KMS-11 (cell line): ENCODE measurements around the gene PACSIN2.
"Not testable (repeated sequence)": the region's sequence is repeated elsewhere in the genome, so short reads cannot be mapped to it uniquely, and the experiment has no call there.

Experiments
- H2AFZ ChIP-seq: fragments of 200-600 bp; sonication (generic); 2 replicates; pipeline ENCODE4 v1.6.1; 2016; ENCODE audit warnings: antibody characterized with exemption, mixed run types, low read depth
- H3K27ac ChIP-seq: fragments of 200-600 bp; sonication (generic); 2 replicates; pipeline ENCODE4 v1.6.1; 2016; ENCODE audit warnings: mild to moderate bottlenecking, mixed run types
- H3K27me3 ChIP-seq: fragments of 200-600 bp; sonication (generic); 2 replicates; pipeline ENCODE4 v1.6.1; 2017; ENCODE audit warnings: mild to moderate bottlenecking, low read depth, mixed run types, moderate library complexity; ENCODE audit not compliant: insufficient read depth
- H3K36me3 ChIP-seq: fragments of 200-600 bp; sonication (generic); 2 replicates; pipeline ENCODE4 v1.6.1; 2017; ENCODE audit warnings: mild to moderate bottlenecking, mixed run types; ENCODE audit not compliant: insufficient read depth
- H3K4me1 ChIP-seq: fragments of 200-600 bp; sonication (generic); 2 replicates; pipeline ENCODE4 v1.6.1; 2016; ENCODE audit warnings: mild to moderate bottlenecking, low read depth, mixed run types; ENCODE audit not compliant: poor library complexity, severe bottlenecking
- H3K4me2 ChIP-seq: fragments of 200-600 bp; sonication (generic); 2 replicates; pipeline ENCODE4 v1.7.0; 2016; ENCODE audit warnings: mild to moderate bottlenecking, mixed run types
- H3K4me3 ChIP-seq: fragments of 200-600 bp; sonication (generic); IDR thresholded peaks from 2 replicates; pipeline ENCODE4 v1.6.1; 2017; ENCODE audit warnings: low read depth, low read length, mixed read lengths; ENCODE audit not compliant: insufficient read depth
- H3K79me2 ChIP-seq: fragments of 200-600 bp; sonication (generic); 2 replicates; pipeline ENCODE4 v1.6.1; 2016; ENCODE audit warnings: low read depth, mixed run types; ENCODE audit not compliant: insufficient read depth
- H3K9ac ChIP-seq: fragments of 200-600 bp; sonication (generic); 2 replicates; pipeline ENCODE4 v1.6.1; 2016; ENCODE audit warnings: mild to moderate bottlenecking, mixed run types
- H4K20me1 ChIP-seq: fragments of 200-600 bp; sonication (generic); 2 replicates; pipeline ENCODE4 v1.6.1; 2016; ENCODE audit warnings: mild to moderate bottlenecking, mixed run types; ENCODE audit not compliant: insufficient read depth
- TF ChIP-seq, protein P1 (sequence below): fragments of 200-600 bp; sonication (generic); conservative IDR thresholded peaks from 2 replicates; pipeline ENCODE4 v1.6.1; 2017; ENCODE audit warnings: low read depth, mild to moderate bottlenecking, antibody characterized with exemption, low read length, moderate library complexity, mixed read lengths

The PACSIN2 gene

DNA sequence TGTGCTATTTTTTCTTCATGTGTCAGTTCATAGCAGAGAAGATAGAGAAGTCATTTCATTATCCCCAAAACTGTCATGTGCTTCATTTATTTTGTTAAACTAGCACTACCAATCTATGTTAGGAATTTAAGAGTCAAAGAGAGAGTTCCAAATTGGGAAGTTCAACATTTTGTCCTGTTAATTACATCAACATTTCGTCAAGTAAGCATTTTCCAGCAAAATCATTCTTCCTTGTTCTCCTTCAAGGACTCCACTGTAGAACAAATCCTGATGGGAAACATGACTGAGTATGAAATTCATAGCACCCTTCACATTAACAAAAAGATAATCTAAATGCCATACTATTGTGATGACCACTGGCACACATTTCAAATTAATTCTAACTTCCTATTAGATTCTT lies 59.1 kb downstream of the PACSIN2 start:
- no peaks in the 10 kb centered on the region for H3K79me2 ChIP-seq
- H3K27ac ChIP-seq: no peak overlapping the region

DNA sequence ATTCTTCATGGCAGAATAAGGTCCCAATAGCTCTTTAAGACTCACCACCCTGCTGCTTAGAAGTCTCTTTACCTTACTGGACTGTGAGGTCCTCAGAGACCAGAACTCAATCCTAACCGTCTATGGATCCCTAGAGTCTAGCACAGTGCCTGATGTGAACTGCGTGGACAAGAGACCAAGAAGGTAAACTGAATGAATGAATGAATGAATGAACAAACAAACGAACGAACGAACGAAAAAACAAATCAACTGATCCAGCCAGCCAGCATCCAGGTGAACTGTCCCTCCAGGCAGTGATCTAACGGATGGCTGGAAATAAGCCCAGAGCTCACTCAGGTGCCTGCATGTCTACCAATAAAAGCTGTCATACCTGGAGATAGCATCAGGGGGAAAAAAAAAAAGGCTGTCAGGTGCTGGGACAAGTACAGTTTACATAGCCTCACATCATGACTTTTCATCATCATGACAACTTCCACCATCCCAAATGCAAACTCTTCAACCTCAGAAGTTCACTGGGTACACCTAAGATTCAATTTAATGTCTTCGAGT lies 59.8 kb downstream of the PACSIN2 start:
- Histone ChIP-seq H4K20me1 (no peaks in the 10 kb centered on the region), H3K36me3 (no peaks in the 10 kb centered on the region), H3K9ac (no peak overlapping the region), H3K4me2 (no peak overlapping the region), H3K4me1 (no peaks in the 10 kb centered on the region), H3K27ac (no peak overlapping the region), H2AFZ (no peak overlapping the region), H3K4me3 (no peak overlapping the region), H3K27me3 (no peaks in the 10 kb centered on the region), H3K79me2 (no peaks in the 10 kb centered on the region)
- TF ChIP-seq, protein P1, sequence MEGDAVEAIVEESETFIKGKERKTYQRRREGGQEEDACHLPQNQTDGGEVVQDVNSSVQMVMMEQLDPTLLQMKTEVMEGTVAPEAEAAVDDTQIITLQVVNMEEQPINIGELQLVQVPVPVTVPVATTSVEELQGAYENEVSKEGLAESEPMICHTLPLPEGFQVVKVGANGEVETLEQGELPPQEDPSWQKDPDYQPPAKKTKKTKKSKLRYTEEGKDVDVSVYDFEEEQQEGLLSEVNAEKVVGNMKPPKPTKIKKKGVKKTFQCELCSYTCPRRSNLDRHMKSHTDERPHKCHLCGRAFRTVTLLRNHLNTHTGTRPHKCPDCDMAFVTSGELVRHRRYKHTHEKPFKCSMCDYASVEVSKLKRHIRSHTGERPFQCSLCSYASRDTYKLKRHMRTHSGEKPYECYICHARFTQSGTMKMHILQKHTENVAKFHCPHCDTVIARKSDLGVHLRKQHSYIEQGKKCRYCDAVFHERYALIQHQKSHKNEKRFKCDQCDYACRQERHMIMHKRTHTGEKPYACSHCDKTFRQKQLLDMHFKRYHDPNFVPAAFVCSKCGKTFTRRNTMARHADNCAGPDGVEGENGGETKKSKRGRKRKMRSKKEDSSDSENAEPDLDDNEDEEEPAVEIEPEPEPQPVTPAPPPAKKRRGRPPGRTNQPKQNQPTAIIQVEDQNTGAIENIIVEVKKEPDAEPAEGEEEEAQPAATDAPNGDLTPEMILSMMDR: no peak

More for the DNA sequence above, 59.1 kb downstream of the PACSIN2 start:
- Histone ChIP-seq H4K20me1 (no peaks in the 10 kb centered on the region), H3K36me3 (no peaks in the 10 kb centered on the region), H3K27me3 (no peaks in the 10 kb centered on the region), H3K9ac (no peak overlapping the region), H3K4me3 (no peak overlapping the region), H2AFZ (no peak overlapping the region), H3K4me1 (no peaks in the 10 kb centered on the region), H3K4me2 (no peak overlapping the region)
- TF ChIP-seq, protein P1: no peak

- H3K79me2 ChIP-seq, H4K20me1 ChIP-seq, H3K4me3 ChIP-seq: not testable (repeated sequence)
These were observed 61.2 kb downstream of the PACSIN2 start for GRCh38 chr22:42953751-42954150.

DNA sequence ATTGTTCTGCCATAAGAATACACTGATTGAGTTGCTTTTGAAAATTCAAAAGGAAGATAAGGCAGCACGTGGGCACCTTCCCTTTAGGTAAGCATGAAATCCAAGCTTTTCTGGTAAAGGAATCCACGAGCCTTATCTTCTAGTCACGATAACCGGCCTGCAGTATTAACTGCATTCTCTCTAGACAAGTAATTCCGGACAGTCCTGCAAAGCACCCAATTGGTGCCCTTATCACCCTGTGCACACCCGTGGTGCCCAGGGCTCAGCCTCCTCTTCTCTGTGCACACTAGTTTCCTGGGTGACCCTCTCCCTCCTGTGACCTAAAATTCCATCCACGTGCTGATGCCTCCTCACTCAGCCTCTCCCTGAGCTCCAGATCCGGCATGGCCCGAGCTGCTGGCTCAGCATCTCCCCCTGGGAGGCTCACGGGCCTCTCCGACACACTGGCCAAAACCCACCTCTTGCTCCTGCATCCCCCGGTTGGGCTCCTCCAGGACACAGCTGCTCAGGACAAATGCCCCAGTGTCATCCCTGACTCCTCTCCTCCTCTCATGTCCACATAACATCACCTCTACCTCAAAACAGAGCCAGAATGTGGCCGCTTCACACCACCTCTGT lies 63.7 kb downstream of the PACSIN2 start:
- Histone ChIP-seq H3K79me2 (no peaks in the 10 kb centered on the region), H3K4me1 (no peaks in the 10 kb centered on the region), H3K4me2 (no peak overlapping the region), H2AFZ (no peak overlapping the region), H4K20me1 (no peaks in the 10 kb centered on the region), H3K9ac (no peak overlapping the region), H3K4me3 (no peak overlapping the region), H3K27me3 (no peaks in the 10 kb centered on the region), H3K27ac (no peak overlapping the region), H3K36me3 (no peaks in the 10 kb centered on the region)
- TF ChIP-seq, protein P1: no peak

More at GRCh38 chr22:42953751-42954150, 61.2 kb downstream of the PACSIN2 start:
- not testable (repeated sequence) for H3K27ac ChIP-seq, H3K27me3 ChIP-seq, H2AFZ ChIP-seq, H3K9ac ChIP-seq, H3K4me2 ChIP-seq, H3K4me1 ChIP-seq, H3K36me3 ChIP-seq

GRCh38 chr22:42950281-42950680 lies 64.7 kb downstream of the PACSIN2 start:
- Histone ChIP-seq H3K4me3 (no peak overlapping the region), H2AFZ (no peak overlapping the region), H3K79me2 (no peaks in the 10 kb centered on the region), H3K9ac (no peak overlapping the region), H3K4me1 (no peaks in the 10 kb centered on the region), H3K27ac (no peak overlapping the region), H3K27me3 (no peaks in the 10 kb centered on the region), H3K4me2 (no peak overlapping the region), H4K20me1 (no peaks in the 10 kb centered on the region), H3K36me3 (no peaks in the 10 kb centered on the region)
- TF ChIP-seq, protein P1: no peak
